Endometrial microvascular endothelial cells (primary cell): ENCODE measurements around the gene MAPKAPK5. TPM values are rescaled to one million over a fixed set of nuclear protein-coding genes. Genes with fewer than 3 reads are reported as not detected.

Experiments
- in situ Hi-C: cut with HindIII; loops from 2 replicates; pipeline ENCODE4 v1.10.0; 2017; ENCODE audit warnings: low sequenced_read_pairs, low pct_unique_long_range_greater_than_20kb; ENCODE audit errors: inconsistent ontology term
- total RNA-seq: library from RNA; depleted of rRNA; stranded (reverse); fragments of >200 nt; gene quantifications from one replicate; pipeline ENCODE4 v1.2.3, GENCODE V29; 2015; ENCODE audit errors: inconsistent ontology term

MAPKAPK5 gene, protein sequence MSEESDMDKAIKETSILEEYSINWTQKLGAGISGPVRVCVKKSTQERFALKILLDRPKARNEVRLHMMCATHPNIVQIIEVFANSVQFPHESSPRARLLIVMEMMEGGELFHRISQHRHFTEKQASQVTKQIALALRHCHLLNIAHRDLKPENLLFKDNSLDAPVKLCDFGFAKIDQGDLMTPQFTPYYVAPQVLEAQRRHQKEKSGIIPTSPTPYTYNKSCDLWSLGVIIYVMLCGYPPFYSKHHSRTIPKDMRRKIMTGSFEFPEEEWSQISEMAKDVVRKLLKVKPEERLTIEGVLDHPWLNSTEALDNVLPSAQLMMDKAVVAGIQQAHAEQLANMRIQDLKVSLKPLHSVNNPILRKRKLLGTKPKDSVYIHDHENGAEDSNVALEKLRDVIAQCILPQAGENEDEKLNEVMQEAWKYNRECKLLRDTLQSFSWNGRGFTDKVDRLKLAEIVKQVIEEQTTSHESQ
- 40.8 TPM for total RNA-seq

DNA sequence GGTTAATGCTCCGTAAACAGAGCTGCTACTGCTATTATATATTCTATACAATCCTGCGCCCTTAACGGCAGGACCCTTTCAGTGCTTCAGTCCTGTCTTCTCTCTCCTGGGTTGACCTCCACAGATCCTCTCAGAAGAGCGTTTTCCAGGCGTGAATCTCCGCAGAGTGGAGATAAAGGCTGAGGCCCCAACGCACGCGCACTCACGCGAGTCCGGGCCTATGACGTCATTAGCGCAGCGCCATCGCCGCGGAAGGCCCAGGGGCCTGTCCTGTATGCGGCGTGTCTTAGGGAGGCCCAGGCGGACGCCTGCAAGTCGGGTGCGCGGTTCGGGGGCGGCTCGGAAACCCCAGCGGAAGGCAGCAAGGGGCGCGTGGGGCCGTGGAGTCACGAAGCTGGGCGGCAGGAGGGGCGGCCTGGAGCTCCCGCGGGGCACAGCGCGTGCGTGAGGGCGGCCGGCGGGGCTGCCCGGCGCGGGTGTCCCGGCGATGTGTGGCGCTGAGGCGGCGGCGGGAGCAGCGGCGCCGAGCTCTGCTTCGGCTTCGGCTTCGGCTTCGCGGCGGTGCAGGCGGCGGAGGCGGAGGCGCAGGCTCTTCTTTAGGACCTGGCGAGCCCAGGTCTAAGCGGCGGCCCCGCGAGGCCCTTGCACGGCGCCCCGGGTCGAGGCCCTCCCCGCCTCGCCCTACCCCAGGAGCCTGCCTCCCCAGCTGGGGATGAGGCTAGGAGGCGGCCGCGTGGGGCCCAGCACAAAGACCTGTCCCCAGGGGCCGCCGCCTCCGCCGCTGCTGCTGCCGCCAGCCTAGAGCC lies at the start of gene MAPKAPK5:
Gene MAPKAPK5 (plus strand): TSS at position 479 of the 806 bp plus-strand sequence. CDS start 506 bp downstream, outside the sequence.
- in situ Hi-C loops = no loop called here

GRCh38 chr12:111792856-111793235 lies 49.2 kb upstream of the MAPKAPK5 start:
- in situ Hi-C loops = no loop called here

GRCh38 chr12:111798182-111798581 lies 43.8 kb upstream of the MAPKAPK5 start:
- in situ Hi-C loops = no loop called here

GRCh38 chr12:111799758-111800157 lies 42.3 kb upstream of the MAPKAPK5 start:
- in situ Hi-C loops = loop anchor here (25.0 kb wide), 1 partner anchor 112 kb away; the partner anchor contains the start of genes ACAD10 and BRAP

- in situ Hi-C loops = loop anchor here (25.0 kb wide), 1 partner anchor 116 kb away; the partner anchor contains the start of genes ACAD10 and BRAP
These were observed 38.9 kb upstream of the MAPKAPK5 start for GRCh38 chr12:111803038-111803626.

DNA sequence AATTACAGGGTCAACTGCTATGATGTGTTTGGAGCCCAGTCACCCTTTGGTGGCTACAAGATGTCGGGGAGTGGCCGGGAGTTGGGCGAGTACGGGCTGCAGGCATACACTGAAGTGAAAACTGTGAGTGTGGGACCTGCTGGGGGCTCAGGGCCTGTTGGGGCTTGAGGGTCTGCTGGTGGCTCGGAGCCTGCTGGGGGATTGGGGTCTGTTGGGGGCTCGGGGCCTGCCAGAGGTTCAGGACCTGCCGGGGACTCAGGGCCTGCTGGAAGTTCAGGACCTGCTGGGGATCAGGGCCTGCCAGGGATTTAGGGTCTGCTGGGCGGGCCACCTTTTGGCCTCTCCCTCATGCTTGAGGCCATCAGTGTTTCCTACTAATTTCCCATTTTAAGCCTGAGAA lies 38.2 kb upstream of the MAPKAPK5 start:
- in situ Hi-C loops = loop anchor here (25.0 kb wide), 1 partner anchor 117 kb away; the partner anchor contains the start of genes ACAD10 and BRAP

- in situ Hi-C loops = loop anchor here (25.0 kb wide), 1 partner anchor 119 kb away; the partner anchor contains the start of genes ACAD10 and BRAP
These were observed 35.7 kb upstream of the MAPKAPK5 start for GRCh38 chr12:111806304-111806703.

- in situ Hi-C loops = loop anchor here (25.0 kb wide), 1 partner anchor 120 kb away; the partner anchor contains the start of genes ACAD10 and BRAP
These were observed 34.8 kb upstream of the MAPKAPK5 start for GRCh38 chr12:111807232-111807631.

DNA sequence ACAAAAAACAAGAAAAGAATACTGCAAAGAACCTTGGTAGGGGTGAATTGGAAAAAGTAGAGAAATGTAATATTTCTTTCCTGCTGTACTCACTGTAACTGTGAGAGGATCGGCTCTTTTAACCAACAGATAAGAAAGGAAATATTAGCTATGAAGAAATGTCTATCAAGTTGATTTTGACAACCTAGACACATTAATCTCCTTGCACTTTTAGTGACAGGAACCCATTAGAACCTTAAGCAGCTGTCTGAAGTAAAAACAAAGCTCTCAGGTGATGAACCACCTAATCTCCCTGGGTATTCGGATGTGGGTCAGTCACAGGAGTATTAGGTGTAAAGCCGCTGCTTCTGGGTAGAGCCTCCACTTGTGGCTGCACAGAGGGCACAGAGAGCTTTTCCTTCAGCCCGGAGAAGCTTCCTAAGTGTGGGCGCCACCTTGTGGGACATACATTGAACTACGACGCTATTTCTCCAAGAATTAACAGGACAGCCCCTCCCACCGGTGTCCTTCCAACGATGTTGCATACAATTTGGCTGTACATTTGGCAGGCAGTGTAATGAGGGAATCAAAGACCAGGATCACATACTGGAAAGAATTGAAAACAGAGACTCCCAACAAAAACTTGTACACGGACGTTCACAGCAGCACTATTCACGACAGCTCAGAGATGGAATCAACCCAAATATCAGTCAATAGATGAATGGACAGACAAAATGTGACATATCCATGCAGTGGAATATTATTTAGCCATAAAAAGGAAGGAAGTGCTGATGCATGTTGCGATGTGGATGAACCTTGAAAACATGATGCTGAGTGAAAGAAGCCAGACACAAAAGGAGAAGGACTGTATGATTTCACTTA lies 28.9 kb upstream of the MAPKAPK5 start:
- in situ Hi-C loops = loop anchor here (25.0 kb wide), 1 partner anchor 126 kb away; the partner anchor contains the start of genes ACAD10 and BRAP

DNA sequence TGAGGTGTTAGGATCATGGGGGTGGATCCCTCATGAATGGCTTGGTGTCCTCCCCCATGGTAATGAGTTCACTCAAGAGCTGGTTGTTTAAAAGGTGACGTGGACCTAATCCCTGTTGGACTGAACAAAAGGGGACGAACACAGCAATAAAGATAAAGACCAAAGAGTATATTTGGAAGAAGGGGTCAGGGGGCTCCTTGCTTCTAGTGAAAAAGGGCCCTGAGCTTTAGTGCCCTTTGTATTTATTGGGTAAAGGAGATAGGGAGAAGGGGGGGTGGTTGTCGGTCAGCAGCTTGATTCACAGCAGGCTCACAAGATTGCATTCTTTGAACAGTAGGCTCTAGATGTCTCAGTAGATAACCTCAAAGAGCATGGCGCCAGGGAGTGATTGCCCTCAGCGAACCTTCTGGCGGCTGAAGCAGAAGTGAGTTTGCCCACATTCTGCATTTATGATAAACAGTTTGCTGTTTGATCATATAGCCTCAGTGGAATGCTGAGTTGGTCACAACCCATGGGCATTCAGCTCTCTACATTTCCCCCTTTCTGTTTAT lies 25.9 kb upstream of the MAPKAPK5 start:
- in situ Hi-C loops = loop anchor here (25.0 kb wide), 1 partner anchor 129 kb away; the partner anchor contains the start of genes ACAD10 and BRAP

GRCh38 chr12:111816898-111817297 lies 25.1 kb upstream of the MAPKAPK5 start:
- in situ Hi-C loops = loop anchor here (25.0 kb wide), 1 partner anchor 130 kb away; the partner anchor contains the start of genes ACAD10 and BRAP

- in situ Hi-C loops = loop anchor here (25.0 kb wide), 1 partner anchor 131 kb away; the partner anchor contains the start of genes ACAD10 and BRAP
These were observed 23.7 kb upstream of the MAPKAPK5 start for GRCh38 chr12:111818340-111818739.

DNA sequence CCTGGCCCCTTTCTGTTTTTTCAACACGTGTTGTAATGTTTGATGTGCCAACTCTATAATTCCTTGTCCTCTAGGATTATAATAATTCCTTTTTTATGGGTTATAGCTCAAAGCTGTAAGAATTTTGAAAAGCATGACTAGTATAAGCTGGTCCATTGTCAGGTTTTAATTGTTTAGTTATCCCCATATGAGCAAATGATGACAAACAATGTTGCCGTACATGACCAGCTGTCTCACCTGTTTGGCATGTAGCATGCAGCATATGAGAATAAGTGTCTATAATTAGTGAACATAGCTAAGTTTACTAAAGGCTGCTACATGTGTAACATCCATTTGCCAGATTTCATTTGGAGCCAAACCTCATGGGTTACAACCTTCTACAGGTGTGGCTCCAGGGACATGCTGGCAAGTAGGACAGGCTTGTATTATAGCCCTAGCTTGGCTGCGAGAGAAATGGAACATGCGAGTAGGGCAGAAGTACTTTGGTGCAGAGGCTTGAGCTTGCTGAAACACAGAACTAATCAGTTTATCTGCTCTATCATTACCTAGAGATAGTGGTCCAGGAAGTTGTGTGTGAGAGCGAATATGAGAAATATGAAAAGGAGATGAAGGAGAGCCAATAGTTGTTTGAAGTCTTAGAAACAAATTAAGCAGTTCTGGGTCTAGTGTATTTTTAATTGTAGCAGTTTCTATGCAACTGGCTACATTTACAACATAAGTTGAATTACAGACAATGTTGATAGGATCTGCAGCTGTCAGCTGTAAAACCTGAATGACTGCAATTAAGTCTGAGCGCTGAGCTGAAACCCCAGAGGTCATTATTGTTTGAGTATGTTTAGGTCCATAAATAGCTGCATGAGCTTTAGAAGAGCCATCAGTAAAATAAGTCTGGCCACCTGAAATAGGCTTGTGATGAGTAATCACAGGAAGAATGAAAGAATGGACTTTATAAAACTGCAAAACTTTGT lies 22.6 kb upstream of the MAPKAPK5 start:
- in situ Hi-C loops = loop anchor here (25.0 kb wide), 1 partner anchor 132 kb away; the partner anchor contains the start of genes ACAD10 and BRAP

- in situ Hi-C loops = loop anchor here (25.0 kb wide), 1 partner anchor 134 kb away; the partner anchor contains the start of genes ACAD10 and BRAP
These were observed 21.2 kb upstream of the MAPKAPK5 start for GRCh38 chr12:111820828-111821227.

DNA sequence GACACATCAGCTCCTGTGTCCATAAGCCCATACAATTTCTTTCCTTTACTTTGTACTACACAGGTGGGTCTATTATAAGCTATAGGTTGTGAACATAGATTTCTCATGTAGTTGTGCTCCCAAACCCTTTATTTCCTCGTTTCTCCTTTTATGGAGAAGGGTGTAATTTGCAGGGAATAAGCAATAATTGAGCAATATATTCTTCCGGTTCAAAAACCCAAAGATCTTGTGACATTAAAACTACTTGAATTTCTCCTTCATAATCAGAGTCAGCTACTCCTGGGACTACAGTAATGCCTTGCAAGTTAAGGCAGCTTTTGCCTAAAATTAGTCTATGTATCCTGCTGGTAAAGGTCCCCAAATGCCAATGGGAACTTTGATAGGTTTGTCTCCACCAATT lies 19.1 kb upstream of the MAPKAPK5 start:
- in situ Hi-C loops = loop anchor here (25.0 kb wide), 1 partner anchor 136 kb away; the partner anchor contains the start of genes ACAD10 and BRAP

DNA sequence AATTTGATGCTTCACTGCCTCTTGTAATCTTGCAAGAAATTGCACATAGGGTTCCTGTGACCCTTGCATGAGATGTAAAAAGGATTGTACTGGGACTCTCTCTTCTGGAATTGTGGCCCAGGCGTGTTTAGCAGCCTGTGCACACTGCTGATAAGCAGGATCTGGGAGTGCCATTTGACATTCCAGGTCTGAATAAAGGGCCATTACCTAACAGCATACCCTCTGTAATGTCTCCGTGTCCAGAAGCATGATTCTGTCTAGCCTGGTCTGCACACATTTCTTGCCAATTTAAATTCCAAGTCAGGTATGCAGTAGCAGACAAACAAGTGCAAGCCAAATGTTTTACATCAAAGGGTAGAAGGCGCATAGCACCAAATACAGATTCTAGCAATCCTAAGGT lies 18.1 kb upstream of the MAPKAPK5 start:
- in situ Hi-C loops = loop anchor here (25.0 kb wide), 1 partner anchor 137 kb away; the partner anchor contains the start of genes ACAD10 and BRAP
